Endothelial cell of umbilical vein (primary cell): ENCODE results near the gene FSIP1. TPM values are rescaled to one million over a fixed set of nuclear protein-coding genes. Genes with fewer than 3 reads are reported as not detected.

Experiments used
- BruUV-seq: library from RNA; stranded (reverse); fragments of 400-500 nt; replicated peaks from 2 replicates; lab custom pipeline; 2021; lab: Mats Ljungman, UMichigan
- CTCF ChIA-PET: fragments of 300-600, 350-600 bp; sonication (Branson Sonifier 250); formaldehyde crosslinking; loops from one replicate; lab custom pipeline; 2021; ENCODE audit warnings: antibody characterized with exemption, inconsistent platforms; lab: Charles Lee
- POLR2A ChIA-PET: fragments of 300-600, 350-600 bp; sonication (Branson Sonifier 250); formaldehyde crosslinking; loops from one replicate; lab custom pipeline; 2021; ENCODE audit warnings: antibody characterized with exemption, inconsistent platforms; lab: Charles Lee
- DNase-seq: peaks from one replicate; pipeline ENCODE4 v3.0.0-alpha.2; 2011; ENCODE audit warnings: low read depth, low spot score
- FAIRE-seq: peaks from 2 replicates; lab custom pipeline; 2011; peaks lifted over from hg19 to GRCh38; lab: Jason Lieb, UNC
- H2AFZ ChIP-seq: 2 replicates; pipeline ENCODE4 v1.6.0; 2012; ENCODE audit warnings: low read depth, low read length, control low read depth, inconsistent platforms
- H3K27ac ChIP-seq: 2 replicates; pipeline ENCODE4 v1.5.1; 2011; ENCODE audit warnings: low read depth, mild to moderate bottlenecking, control low read depth, low read length, moderate library complexity; ENCODE audit not compliant: insufficient read depth
- H3K27me3 ChIP-seq, 2 experiments: 2 replicates each; pipeline versions ENCODE4 v1.6.0 to v1.6.1; 2011; ENCODE audit warnings: low read length in 2 of 2, mixed read lengths in 1 of 2; ENCODE audit not compliant: control insufficient read depth in 2 of 2, insufficient read depth in 2 of 2
- H3K36me3 ChIP-seq, 2 experiments: 2 replicates in 1 of 2; 3 replicates in 1 of 2; pipeline ENCODE4 v1.5.1; 2011; ENCODE audit warnings: low read length in 2 of 2, mild to moderate bottlenecking in 1 of 2, moderate library complexity in 1 of 2; ENCODE audit not compliant: control insufficient read depth in 2 of 2, insufficient read depth in 2 of 2; ENCODE audit errors: extremely low read depth in 1 of 2
- H3K4me1 ChIP-seq: 3 replicates; pipeline ENCODE4 v1.5.1; 2011; ENCODE audit warnings: mild to moderate bottlenecking, low read length; ENCODE audit not compliant: control insufficient read depth, insufficient read depth; ENCODE audit errors: extremely low read depth
- H3K4me2 ChIP-seq: 2 replicates; pipeline ENCODE4 v1.6.1; 2011; ENCODE audit warnings: low read length, control low read depth, mixed read lengths; ENCODE audit not compliant: insufficient read depth
- H3K4me3 ChIP-seq, 3 experiments: fragments of 200-600 bp in 1 of 3; sonication (generic), shearing (Covaris generic) in 1 of 3; replicated peaks in 1 of 3; 2 replicates each; pipeline ENCODE4 v1.5.1; 2011 to 2016; ENCODE audit warnings: control low read depth in 3 of 3, low read length in 3 of 3, mild to moderate bottlenecking in 2 of 3, inconsistent platforms in 1 of 3, low read depth in 1 of 3, moderate library complexity in 1 of 3; ENCODE audit not compliant: insufficient read depth in 1 of 3
- H3K79me2 ChIP-seq: 2 replicates; pipeline ENCODE4 v1.6.0; 2012; ENCODE audit warnings: low read length, inconsistent platforms; ENCODE audit not compliant: control insufficient read depth, insufficient read depth
- H3K9ac ChIP-seq: replicated peaks from 2 replicates; pipeline ENCODE3; 2011; ENCODE audit warnings: low read length, control low read depth; ENCODE audit not compliant: insufficient read depth; ENCODE audit errors: extremely low read depth
- H3K9me1 ChIP-seq: replicated peaks from 3 replicates; pipeline ENCODE4 v1.6.0; 2011; ENCODE audit warnings: mild to moderate bottlenecking, low read length; ENCODE audit not compliant: control insufficient read depth, insufficient read depth; ENCODE audit errors: extremely low read depth
- H3K9me3 ChIP-seq: replicated peaks from 2 replicates; pipeline ENCODE4 v1.5.1; 2012; ENCODE audit warnings: low read length, inconsistent platforms; ENCODE audit not compliant: control insufficient read depth, insufficient read depth
- H4K20me1 ChIP-seq: replicated peaks from 2 replicates; pipeline ENCODE3; 2011; ENCODE audit warnings: mild to moderate bottlenecking, low read length; ENCODE audit not compliant: control insufficient read depth, insufficient read depth; ENCODE audit errors: extremely low read depth
- EZH2 ChIP-seq: IDR thresholded peaks from 2 replicates; pipeline ENCODE4 v1.6.1; 2012; ENCODE audit warnings: borderline replicate concordance, low read depth, mild to moderate bottlenecking, moderate library complexity, low read length, inconsistent platforms; ENCODE audit not compliant: severe bottlenecking
- FOS ChIP-seq: IDR thresholded peaks from 2 replicates; pipeline ENCODE4 v1.6.1; 2011; ENCODE audit warnings: mild to moderate bottlenecking, low read length, moderate library complexity, borderline replicate concordance; ENCODE audit not compliant: insufficient read depth
- GATA2 ChIP-seq: IDR thresholded peaks from 2 replicates; pipeline ENCODE4 v1.7.0; 2011; ENCODE audit warnings: low read depth, mild to moderate bottlenecking, moderate library complexity, mixed read lengths, low read length; ENCODE audit not compliant: insufficient read length, insufficient read depth
- JUN ChIP-seq: IDR thresholded peaks from 2 replicates; pipeline ENCODE4 v1.6.1; 2011; ENCODE audit warnings: borderline replicate concordance, low read depth; ENCODE audit not compliant: insufficient read length, insufficient read depth
- MAX ChIP-seq: IDR thresholded peaks from 2 replicates; pipeline ENCODE4 v1.6.1; 2011; ENCODE audit not compliant: insufficient read depth, insufficient read length
- MYC ChIP-seq: IDR thresholded peaks from one replicate; pipeline ENCODE4 v1.6.1; 2011; ENCODE audit warnings: mild to moderate bottlenecking, low read depth, low read length
- dilution Hi-C: fragments of 300-500 bp; cut with MboI; formaldehyde crosslinking; loops from one replicate; pipeline ENCODE4 v1.15.0; 2019; ENCODE audit warnings: low sequenced_read_pairs; ENCODE audit not compliant: extremely low pct_ligation_motif_present
- intact Hi-C: fragments of 100-400 bp; cut with micrococcal nuclease; formaldehyde crosslinking; loops from one replicate; pipeline ENCODE4 v1.10.0; 2022
- polyA plus RNA-seq, 4 experiments: library from polyadenylated mRNA; depleted of rRNA in 3 of 4; stranded (reverse) in 3 of 4; unstranded in 1 of 4; fragments of >200 nt; gene quantifications; 2 replicates each; pipeline versions ENCODE4 v1.2.1 to v1.2.3, GENCODE V29; 2011 to 2012; ENCODE audit warnings: missing spikeins in 1 of 4
- total RNA-seq: library from RNA; stranded (reverse); gene quantifications from 2 replicates; pipeline ENCODE4 v1.2.3, GENCODE V29; 2021
- TF ChIP-seq, protein P1 (sequence below), 2 donors: IDR thresholded peaks; 1 replicate in 1 of 2; 2 replicates in 1 of 2; pipeline ENCODE4 v1.5.1; 2011; ENCODE audit warnings: low read length in 2 of 2, mild to moderate bottlenecking in 2 of 2, moderate library complexity in 2 of 2, control low read depth in 1 of 2, inconsistent platforms in 1 of 2, low read depth in 1 of 2; ENCODE audit not compliant: insufficient read depth in 1 of 2; ENCODE audit errors: extremely low read depth in 1 of 2

Gene FSIP1
- total and polyA plus RNA-seq, 2 donors (not counting 3 experiments of a cell fraction or from before 2014, with no cell fraction given) = 0.23 to 1.1 TPM

DNA sequence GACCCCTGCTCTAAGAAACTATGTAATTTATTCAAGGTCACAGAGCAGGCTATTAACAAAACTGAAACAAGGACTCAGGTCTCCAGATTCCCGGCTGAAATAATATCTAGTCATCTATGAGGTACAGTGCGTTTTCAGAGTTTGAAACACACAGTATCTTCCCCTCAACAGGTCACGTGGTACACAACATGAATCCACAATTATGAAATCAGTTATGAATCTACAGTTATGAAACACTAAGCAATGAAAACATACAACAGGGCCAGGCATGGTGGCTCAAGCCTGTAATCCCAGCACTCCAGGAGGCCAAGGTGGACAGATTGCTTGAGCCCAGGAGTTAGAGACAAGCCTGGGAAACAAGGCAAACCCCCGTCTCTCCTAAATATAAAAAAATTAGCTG lies 72.7 kb downstream of the FSIP1 start:
- Histone ChIP-seq H3K36me3 (no peaks in the 10 kb centered on the region), H3K9ac (no peak overlapping the region), H3K4me2 (no peak overlapping the region), H3K27me3 (no peaks in the 10 kb centered on the region), H3K27ac (no peak overlapping the region), H3K4me3 (no peak overlapping the region), H3K9me3 (no peaks in the 10 kb centered on the region), H3K9me1 (no peaks in the 10 kb centered on the region), H3K79me2 (no peaks in the 10 kb centered on the region), H3K4me1 (no peaks in the 10 kb centered on the region), H4K20me1 (no peaks in the 10 kb centered on the region), H2AFZ (no peak overlapping the region)
- BruUV-seq = no TSS peak
- ChIA-PET CTCF (interaction anchor here (1.3 to 2.8 kb wide), 2 partner anchors 24 to 47 kb away, joined by 5 to 10 read pairs; no protein-coding TSS in a partner anchor), POLR2A (no interaction called here)
- DNase-seq (no peak), FAIRE-seq (no peak)
- intact Hi-C loops = no loop called here
- dilution Hi-C loops = no loop called here
- no peak for TF ChIP-seq FOS
- no peak for TF ChIP-seq GATA2
- no peak for TF ChIP-seq EZH2
- no peak for TF ChIP-seq JUN
- no peak for TF ChIP-seq MAX
- TF ChIP-seq, protein P1, sequence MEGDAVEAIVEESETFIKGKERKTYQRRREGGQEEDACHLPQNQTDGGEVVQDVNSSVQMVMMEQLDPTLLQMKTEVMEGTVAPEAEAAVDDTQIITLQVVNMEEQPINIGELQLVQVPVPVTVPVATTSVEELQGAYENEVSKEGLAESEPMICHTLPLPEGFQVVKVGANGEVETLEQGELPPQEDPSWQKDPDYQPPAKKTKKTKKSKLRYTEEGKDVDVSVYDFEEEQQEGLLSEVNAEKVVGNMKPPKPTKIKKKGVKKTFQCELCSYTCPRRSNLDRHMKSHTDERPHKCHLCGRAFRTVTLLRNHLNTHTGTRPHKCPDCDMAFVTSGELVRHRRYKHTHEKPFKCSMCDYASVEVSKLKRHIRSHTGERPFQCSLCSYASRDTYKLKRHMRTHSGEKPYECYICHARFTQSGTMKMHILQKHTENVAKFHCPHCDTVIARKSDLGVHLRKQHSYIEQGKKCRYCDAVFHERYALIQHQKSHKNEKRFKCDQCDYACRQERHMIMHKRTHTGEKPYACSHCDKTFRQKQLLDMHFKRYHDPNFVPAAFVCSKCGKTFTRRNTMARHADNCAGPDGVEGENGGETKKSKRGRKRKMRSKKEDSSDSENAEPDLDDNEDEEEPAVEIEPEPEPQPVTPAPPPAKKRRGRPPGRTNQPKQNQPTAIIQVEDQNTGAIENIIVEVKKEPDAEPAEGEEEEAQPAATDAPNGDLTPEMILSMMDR (IDR thresholded peaks at IDR 0.05; ENCODE audit: extremely low read depth in 1 of 2, insufficient read depth in 1 of 2, low read depth in 1 of 2, low read length in 2 of 2) = no peak
- no peak for TF ChIP-seq MYC
